Adrenal gland (tissue), 12 donors: Measurements from ENCODE around the gene SF3B3. TPM values are rescaled to one million over a fixed set of nuclear protein-coding genes. Genes with fewer than 3 reads are reported as not detected.

ENCODE experiments used
- DNase-seq, 7 donors: peaks; one replicate each; pipeline ENCODE4 v3.0.0-alpha.2; 2019 to 2020
- H3K27ac ChIP-seq, 5 donors: fragments of 200-600 bp; sonication (generic) in 4 of 5; 1 replicate in 3 of 5; 2 replicates in 2 of 5; pipeline versions ENCODE4 v1.5.1 to v1.8.0; 2016 to 2020; ENCODE audit warnings: mild to moderate bottlenecking in 1 of 5
- H3K27me3 ChIP-seq: fragments of 200-600 bp; 2 replicates; pipeline ENCODE4 v1.8.0; 2021
- H3K36me3 ChIP-seq, 2 donors: fragments of 200-600 bp; replicated peaks in 1 of 2; 1 replicate in 1 of 2; 2 replicates in 1 of 2; pipeline versions ENCODE4 v1.5.1 to v1.8.0; 2018 to 2022
- H3K4me1 ChIP-seq, 2 donors: fragments of 200-600 bp; replicated peaks in 1 of 2; 1 replicate in 1 of 2; 2 replicates in 1 of 2; pipeline versions ENCODE4 v1.5.1 to v1.8.0; 2018 to 2021
- H3K4me3 ChIP-seq, 4 donors: fragments of 200-600 bp; sonication (generic) in 3 of 4; one replicate each; pipeline ENCODE4 v1.5.1; 2016 to 2018
- H3K9me3 ChIP-seq, 3 donors: fragments of 200-600 bp; sonication (generic) in 1 of 3; replicated peaks in 1 of 3; 1 replicate in 2 of 3; 2 replicates in 1 of 3; pipeline versions ENCODE4 v1.5.1 to v1.8.0; 2016 to 2021
- CTCF ChIP-seq, 6 experiments: fragments of 450-650 bp in 4 of 6; fragments of 200-600 bp in 2 of 6; sonication (generic) in 1 of 6; IDR thresholded peaks; 1 replicate in 5 of 6; 2 replicates in 1 of 6; pipeline versions ENCODE4 v1.5.1 to v1.8.0; 2016 to 2021; ENCODE audit warnings: antibody characterized with exemption in 6 of 6, mild to moderate bottlenecking in 2 of 6, moderate library complexity in 1 of 6
- POLR2A ChIP-seq, 2 donors: fragments of 450-650 bp; IDR thresholded peaks; one replicate each; pipeline ENCODE4 v1.6.1; 2017; ENCODE audit warnings: antibody characterized with exemption in 2 of 2, mild to moderate bottlenecking in 2 of 2, moderate library complexity in 1 of 2
- WGBS, 4 donors: extraction: QIAGEN DNeasy Blood & Tissue Kit in 2 of 4; methylation state at CpG; one replicate each; pipeline versions ENCODE4 v1.1.5 to v1.1.7; 2013 to 2017; 5-methylcytosine and 5-hydroxymethylcytosine counted together
- intact Hi-C, 2 donors: fragments of 100-400 bp; cut with DNase I; formaldehyde crosslinking; loops; one replicate each; pipeline versions ENCODE4 v1.14.1 to v1.15.0; 2022 to 2023
- polyA plus RNA-seq, 3 donors: library from polyadenylated mRNA; stranded (reverse); fragments of 200-250 nt in 2 of 3; fragments of 350-450 nt in 1 of 3; fragmentation: Illumina TruSeq in 1 of 3; extraction: RNeasy Lipid Tissue Mini Kit (QIAGEN cat#74804) in 1 of 3; gene quantifications; one replicate each; pipeline ENCODE4 v1.2.3, GENCODE V29; 2013 to 2014
- total RNA-seq, 9 donors: library from RNA; depleted of rRNA in 4 of 9; stranded (reverse); fragments of >200 nt in 4 of 9; fragments of 120-200 nt in 1 of 9; fragmentation: NEBNext Ultra II Directional in 1 of 9; extraction: Animal tissue kit (Norgen Biotek cat#: 25700) in 1 of 9; gene quantifications; one replicate each; pipeline versions ENCODE4 v1.1.0 to v1.2.4, GENCODE V29; 2013 to 2023
- donor health status: healthy with polysubstance abuse.
- donor health status: Bipolar disorder and iron deficiency.
- donor health status: DM: yes; HTN: yes; CAD: no.
- donor health status: DM: no; HTN: no; CAD: no.
- donor health status: DM: no; HTN: no; CAD: no.
- donor health status: DM: yes; HTN: yes; CAD: no.

Gene SF3B3
- total and polyA plus RNA-seq, 12 donors = 66.2 to 242 (median 139) TPM

GRCh38 chr16:70476272-70477020 lies 47.2 kb upstream of the SF3B3 start:
- intact Hi-C loops = no loop called here
- Histone ChIP-seq H3K9me3 (no peaks in the 10 kb centered on the region), H3K27ac (peak overlapping the region in 1 of 5 donors; percentile 33), H3K4me1 (peaks cover 0 to 4% of the 10 kb centered on the region in 2 donors), H3K4me3 (no peak overlapping the region), H3K27me3 (no peaks in the 10 kb centered on the region), H3K36me3 (peaks cover 0 to 61% of the 10 kb centered on the region in 2 donors)
- peak in 2 of 7 donors; percentile 40 to 60 for DNase-seq
- TF ChIP-seq POLR2A (IDR thresholded peaks at IDR 0.05) (no peak), CTCF (IDR thresholded peaks at IDR 0.05) (no peak)
- 78 to 84% (median 83%) methylated on average over 12 to 13 of the region's 13 CpGs for WGBS, 4 donors

- 91 to 98% (median 95%) methylated on average over 6 to 8 of the region's 8 CpGs; no CpG with 5 or more reads in 1 of the 4 donors for WGBS, 4 donors
- DNase-seq = no peak
- H3K9me3 ChIP-seq = no peaks in the 10 kb centered on the region
- H3K4me3 ChIP-seq = no peak overlapping the region
- peaks cover 0 to 65% of the 10 kb centered on the region in 2 donors for H3K36me3 ChIP-seq
- peaks cover 0 to 4% of the 10 kb centered on the region in 2 donors for H3K4me1 ChIP-seq
- no peak overlapping the region for H3K27ac ChIP-seq
- intact Hi-C loops = no loop called here
- TF ChIP-seq POLR2A (IDR thresholded peaks at IDR 0.05) = no peak
- TF ChIP-seq CTCF (IDR thresholded peaks at IDR 0.05) = no peak
- no peaks in the 10 kb centered on the region for H3K27me3 ChIP-seq
Measured at GRCh38 chr16:70478169-70478568, 45.4 kb upstream of the SF3B3 start.

GRCh38 chr16:70478912-70479341 lies 44.7 kb upstream of the SF3B3 start:
- TF ChIP-seq POLR2A (IDR thresholded peaks at IDR 0.05) (no peak), CTCF (IDR thresholded peaks at IDR 0.05) (no peak)
- no peaks in the 10 kb centered on the region for H3K27me3 ChIP-seq
- peaks cover 0 to 65% of the 10 kb centered on the region in 2 donors for H3K36me3 ChIP-seq
- H3K4me3 ChIP-seq = no peak overlapping the region
- peak overlapping the region in 1 of 5 donors; percentile 14 for H3K27ac ChIP-seq
- peaks cover 0 to 4% of the 10 kb centered on the region in 2 donors for H3K4me1 ChIP-seq
- WGBS, 4 donors = 67 to 79% (median 72%) methylated on average over 4 to 10 of the region's 10 CpGs
- intact Hi-C loops = no loop called here
- DNase-seq = peak in 2 of 7 donors; percentile 8 to 50
- H3K9me3 ChIP-seq = no peaks in the 10 kb centered on the region

GRCh38 chr16:70480127-70481105 lies 43.2 kb upstream of the SF3B3 start:
- peak in 2 of 7 donors; percentile 34 to 40 for DNase-seq
- H3K4me3 ChIP-seq = no peak overlapping the region
- no peaks in the 10 kb centered on the region for H3K9me3 ChIP-seq
- no peak overlapping the region for H3K27ac ChIP-seq
- WGBS, 4 donors = 82 to 100% (median 91%) methylated on average over 3 to 17 of the region's 17 CpGs
- H3K27me3 ChIP-seq = no peaks in the 10 kb centered on the region
- H3K4me1 ChIP-seq = peaks cover 0 to 4% of the 10 kb centered on the region in 2 donors
- no peak for TF ChIP-seq POLR2A (IDR thresholded peaks at IDR 0.05)
- no peak for TF ChIP-seq CTCF (IDR thresholded peaks at IDR 0.05)
- peaks cover 0 to 56% of the 10 kb centered on the region in 2 donors for H3K36me3 ChIP-seq
- intact Hi-C loops = no loop called here
